Hematopoietic multipotent progenitor cell treated with erythropoietin and hydrocortisone succinate and interleukin-3 and kit ligand, for 4 days (in vitro differentiated cells): Measurements from ENCODE around the gene ZMYM1.
"Not testable (repeated sequence)": the region's sequence is repeated elsewhere in the genome, so short reads cannot be mapped to it uniquely, and the experiment has no call there.

Source experiments
- DNase-seq: peaks from one replicate; pipeline ENCODE4 v3.0.0-alpha.2; 2015

The ZMYM1 gene

DNA sequence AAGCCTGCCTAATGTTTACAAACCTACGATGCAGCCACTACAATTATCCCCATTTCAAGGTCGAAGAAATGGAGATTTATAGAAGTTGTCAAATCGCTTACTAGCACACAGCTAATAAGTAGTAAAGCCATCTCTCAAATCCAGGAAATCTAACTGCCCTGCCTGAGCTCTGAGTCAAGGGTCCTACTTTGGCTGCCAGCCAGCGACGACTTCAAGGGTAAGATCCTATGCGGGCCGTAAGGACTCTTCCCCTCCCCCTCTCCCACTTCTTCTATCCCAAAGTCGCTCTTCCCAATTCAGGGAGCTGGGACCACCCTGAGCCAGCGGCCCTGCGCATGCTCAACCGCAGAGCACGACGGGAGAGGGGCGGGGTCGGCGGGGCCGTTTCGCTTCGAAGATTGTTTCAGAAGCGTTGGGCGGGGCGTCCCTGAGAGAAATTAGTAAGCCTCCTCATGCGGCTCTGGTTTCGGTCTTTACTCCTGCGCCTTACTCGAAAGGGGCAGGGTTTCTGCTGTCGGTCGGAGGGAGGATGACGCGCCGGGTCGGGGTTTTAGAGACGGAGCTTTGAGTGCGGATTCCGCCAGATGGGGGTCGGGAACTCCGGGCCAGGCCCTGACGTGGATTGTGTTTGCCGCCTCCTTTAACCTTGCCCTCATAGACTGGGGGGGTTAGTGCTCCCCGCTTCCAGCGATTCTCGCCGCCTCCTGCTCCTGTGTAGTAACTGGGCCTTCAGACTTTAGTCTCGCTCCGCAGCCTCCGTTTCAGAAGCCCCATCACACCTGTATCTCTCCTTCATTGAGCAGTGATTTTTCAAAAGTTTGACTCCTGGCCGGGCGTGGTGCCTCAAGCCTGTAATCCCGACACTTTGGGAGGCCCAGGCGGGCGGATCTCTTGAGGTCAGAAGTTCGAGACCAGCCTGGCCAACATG, at the start of gene ZMYM1:
Gene ZMYM1, plus strand, starts transcription at position 383 of the 928 bp plus-strand sequence. CDS start 14,603 bp downstream, outside the sequence.
- DNase-seq, result peak; percentile 90

- DNase-seq, result peak; percentile 3
These were observed 49.4 kb upstream of the ZMYM1 start for GRCh38 chr1:35029761-35030160.

DNA sequence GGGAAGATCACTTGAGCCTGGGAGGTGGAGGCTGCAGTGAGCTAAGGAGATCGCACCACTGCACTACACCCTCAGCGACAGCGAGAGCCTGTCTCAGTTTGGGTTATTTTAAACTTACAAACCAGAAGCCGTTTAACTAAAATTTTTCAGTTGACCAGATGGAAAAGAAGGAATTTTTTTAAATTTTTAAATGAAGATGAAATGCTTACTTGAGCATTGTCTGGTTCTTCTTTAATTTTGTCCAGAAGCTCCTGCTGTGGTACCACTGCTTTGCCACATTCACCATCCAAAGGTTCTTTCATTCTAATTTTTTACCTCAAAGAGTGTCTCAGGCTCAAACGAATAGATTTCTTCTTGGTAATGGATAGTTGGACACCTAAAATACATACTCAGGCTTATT, 48.8 kb upstream of the ZMYM1 start:
- DNase-seq, result peak; percentile 26

- DNase-seq, result peak; percentile 65
These were observed 48.3 kb upstream of the ZMYM1 start for GRCh38 chr1:35030756-35031446.

GRCh38 chr1:35032384-35032739, 46.8 kb upstream of the ZMYM1 start:
- no peak for DNase-seq

GRCh38 chr1:35033346-35033745, 45.8 kb upstream of the ZMYM1 start:
- DNase-seq, result no peak

- no peak for DNase-seq
These were observed 42.6 kb upstream of the ZMYM1 start for GRCh38 chr1:35036621-35037020.

GRCh38 chr1:35037206-35037605, 42.0 kb upstream of the ZMYM1 start:
- no peak for DNase-seq

DNA sequence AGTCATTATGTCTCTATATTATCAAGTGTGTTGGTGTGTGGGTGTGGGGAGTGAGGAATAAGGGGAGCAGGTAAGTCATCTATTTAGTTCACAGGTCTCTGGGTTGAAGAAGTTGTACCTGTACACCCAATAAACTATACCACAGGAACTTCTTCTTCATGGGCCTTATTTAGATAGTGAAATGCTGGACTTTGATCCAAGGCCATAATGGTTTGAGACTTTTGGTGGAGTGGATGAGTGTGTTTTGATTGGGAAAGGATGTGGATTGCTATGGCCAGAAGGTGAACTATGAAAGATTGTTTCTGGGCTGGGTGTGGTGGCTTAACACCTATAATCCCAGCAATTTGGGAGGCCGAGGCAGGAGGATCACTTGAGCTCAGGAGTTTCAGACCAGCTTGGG, 40.5 kb upstream of the ZMYM1 start:
- DNase-seq, result no peak

- no peak for DNase-seq
These were observed 35.7 kb upstream of the ZMYM1 start for GRCh38 chr1:35043498-35043897.

GRCh38 chr1:35044431-35044830, 34.8 kb upstream of the ZMYM1 start:
- DNase-seq, result no peak

GRCh38 chr1:35046730-35047129, 32.5 kb upstream of the ZMYM1 start:
- DNase-seq, result no peak

DNA sequence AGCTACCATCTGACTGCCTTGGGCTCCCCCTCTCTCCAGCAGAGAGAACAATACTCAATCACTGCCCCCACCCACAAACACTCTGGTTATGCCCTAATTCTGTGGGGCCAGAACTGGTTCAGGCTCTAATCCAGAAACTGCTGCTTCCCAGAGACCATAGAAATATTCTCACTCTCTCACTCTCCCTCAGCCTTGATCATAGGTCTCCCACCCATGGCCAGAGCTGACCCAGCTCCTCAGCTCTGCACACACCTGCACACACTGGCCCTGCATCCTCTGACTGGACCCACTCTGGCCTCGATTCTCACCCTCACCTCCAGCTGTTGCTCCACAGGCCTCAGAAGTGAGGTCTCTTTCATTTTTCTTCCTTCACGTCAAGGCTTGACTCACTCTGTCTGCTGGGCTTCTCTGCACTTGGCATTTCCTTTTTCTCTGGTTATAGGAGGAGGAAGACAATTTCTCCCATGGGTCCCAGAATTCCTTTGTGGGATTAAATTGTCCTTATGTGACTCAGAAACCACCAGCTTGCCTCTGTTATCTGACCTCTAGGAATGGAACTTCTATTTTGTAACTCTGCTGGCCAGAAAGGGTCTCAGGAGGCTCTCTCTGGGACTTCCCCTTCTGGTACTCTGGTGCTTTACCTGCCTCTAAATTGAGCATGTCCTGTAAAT, 31.9 kb upstream of the ZMYM1 start:
- no peak for DNase-seq

DNA sequence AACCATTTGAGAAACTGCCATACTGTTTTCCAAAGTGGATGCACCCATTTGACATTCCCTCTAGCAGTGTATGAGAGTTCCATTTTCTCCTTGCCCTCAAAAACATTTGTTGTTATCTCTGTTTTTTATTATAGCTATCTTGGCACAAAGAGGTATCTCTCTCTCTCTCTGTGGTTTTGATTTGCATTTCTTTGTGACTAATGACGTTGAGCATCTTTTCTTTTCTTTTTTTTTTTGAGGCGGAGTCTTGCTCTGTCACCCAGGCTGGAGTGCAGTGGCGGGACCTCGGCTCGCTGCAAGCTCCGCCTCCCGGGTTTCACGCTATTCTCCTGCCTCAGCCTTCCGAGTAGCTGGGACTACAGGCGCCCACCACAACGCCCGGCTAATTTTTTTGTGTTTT, 30.1 kb upstream of the ZMYM1 start:
- DNase-seq, result no peak

DNA sequence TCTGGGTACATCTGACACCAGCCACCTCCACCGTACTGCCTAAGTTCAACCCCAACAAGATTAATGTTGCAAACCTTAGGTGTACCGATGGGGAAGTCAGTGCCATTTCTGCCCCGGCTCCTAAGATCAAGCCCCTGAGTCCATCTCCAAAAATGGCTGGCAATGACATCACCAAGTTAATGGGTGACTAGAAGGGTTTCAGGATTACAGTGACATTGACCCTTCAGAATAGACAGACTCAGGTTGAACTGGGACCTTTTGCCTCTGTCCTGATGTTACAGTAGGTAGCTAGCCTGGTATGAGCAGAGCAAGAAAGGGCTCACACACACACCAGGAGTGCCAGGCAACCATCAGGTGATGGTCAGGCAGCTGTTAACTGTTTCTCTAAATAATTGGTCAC, 25.8 kb upstream of the ZMYM1 start:
- DNase-seq, result no peak

GRCh38 chr1:35054282-35054681, 24.9 kb upstream of the ZMYM1 start:
- not testable (repeated sequence) for DNase-seq

DNA sequence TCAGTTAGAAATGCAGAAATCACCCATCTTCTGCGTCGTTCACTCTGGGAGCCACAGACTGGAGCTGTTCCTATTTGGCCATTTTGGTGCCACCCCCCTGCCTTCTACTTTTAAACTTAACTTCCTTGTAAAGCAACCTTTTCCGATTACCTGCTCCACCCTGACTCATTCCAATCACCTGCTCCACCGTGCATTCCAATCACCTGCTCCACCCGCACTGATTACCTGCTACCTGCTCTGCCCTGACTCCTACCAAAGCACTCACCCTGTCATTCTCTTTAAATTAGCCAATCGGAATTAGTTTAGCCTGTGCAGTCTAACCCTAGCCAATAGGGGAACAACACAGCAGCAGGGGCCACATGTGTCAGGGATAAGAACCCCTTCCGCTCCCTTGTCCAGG, 20.9 kb upstream of the ZMYM1 start:
- DNase-seq, result not testable (repeated sequence)

DNA sequence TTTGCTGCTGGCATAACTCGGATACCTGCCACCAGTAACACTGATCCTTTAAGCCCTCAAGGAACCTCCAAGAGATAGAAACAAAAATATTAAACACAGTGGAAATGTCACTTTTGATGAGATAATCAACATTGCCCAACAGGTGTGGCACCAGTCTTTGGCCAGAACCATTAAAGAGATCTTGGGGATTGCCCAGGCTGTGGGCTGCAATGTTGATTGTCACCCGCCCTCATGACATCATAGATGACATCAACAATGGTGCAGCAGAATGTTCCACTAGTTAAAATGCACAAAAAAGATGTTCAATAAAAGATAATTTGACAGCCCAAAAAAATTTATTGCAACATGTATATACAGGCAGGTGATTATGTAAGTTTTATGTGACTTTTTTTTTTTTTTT, 20.2 kb upstream of the ZMYM1 start:
- DNase-seq, result peak; percentile 14

- peak; percentile 63 for DNase-seq
These were observed 16.5 kb upstream of the ZMYM1 start for GRCh38 chr1:35062518-35063196.

GRCh38 chr1:35064265-35064664, 14.9 kb upstream of the ZMYM1 start:
- no peak for DNase-seq

DNA sequence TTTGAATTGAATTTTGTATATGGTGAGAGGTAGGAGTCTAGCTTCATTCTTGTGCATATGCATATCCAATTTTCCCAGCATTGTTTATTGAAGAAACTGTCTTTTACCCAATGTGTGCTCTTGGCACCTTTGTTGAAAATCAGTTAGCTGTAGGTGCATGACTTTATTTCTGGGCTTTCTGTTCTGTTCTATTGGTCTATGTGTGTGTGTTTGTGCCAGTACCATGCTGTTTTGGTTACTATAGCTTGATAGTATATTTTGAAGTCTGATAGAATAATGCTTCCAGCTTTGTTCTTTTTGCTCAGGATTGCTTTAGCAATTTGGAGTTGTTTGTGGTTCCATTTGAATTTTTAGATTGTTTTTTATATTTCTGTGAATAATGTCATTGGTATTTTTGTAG, 9.4 kb upstream of the ZMYM1 start:
- no peak for DNase-seq

GRCh38 chr1:35073265-35073811, 5.8 kb upstream of the ZMYM1 start:
- no peak for DNase-seq

DNA sequence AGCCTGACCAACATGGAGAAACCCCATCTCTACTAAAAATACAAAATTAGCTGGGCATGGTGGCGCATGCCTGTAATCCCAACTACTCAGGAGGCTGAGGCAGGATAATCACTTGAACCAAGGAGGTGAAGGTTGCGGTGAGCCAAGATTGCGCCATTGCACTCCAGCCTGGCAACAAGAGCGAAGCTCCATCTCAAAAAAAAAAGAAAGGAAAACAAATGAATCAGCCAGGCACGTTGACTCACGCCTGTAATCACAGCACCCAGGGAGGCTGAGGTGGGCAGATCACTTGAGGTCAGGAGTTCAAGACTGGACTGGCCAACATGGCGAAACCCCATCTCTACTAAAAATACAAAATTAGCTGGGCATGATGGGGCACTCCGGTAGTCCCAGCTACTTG, 2.8 kb upstream of the ZMYM1 start:
- DNase-seq, result not testable (repeated sequence)
